Measurements from ENCODE around the gene AGBL2.
"Not testable (repeated sequence)": the region's sequence is repeated elsewhere in the genome, so short reads cannot be mapped to it uniquely, and the experiment has no call there.

The AGBL2 gene, protein sequence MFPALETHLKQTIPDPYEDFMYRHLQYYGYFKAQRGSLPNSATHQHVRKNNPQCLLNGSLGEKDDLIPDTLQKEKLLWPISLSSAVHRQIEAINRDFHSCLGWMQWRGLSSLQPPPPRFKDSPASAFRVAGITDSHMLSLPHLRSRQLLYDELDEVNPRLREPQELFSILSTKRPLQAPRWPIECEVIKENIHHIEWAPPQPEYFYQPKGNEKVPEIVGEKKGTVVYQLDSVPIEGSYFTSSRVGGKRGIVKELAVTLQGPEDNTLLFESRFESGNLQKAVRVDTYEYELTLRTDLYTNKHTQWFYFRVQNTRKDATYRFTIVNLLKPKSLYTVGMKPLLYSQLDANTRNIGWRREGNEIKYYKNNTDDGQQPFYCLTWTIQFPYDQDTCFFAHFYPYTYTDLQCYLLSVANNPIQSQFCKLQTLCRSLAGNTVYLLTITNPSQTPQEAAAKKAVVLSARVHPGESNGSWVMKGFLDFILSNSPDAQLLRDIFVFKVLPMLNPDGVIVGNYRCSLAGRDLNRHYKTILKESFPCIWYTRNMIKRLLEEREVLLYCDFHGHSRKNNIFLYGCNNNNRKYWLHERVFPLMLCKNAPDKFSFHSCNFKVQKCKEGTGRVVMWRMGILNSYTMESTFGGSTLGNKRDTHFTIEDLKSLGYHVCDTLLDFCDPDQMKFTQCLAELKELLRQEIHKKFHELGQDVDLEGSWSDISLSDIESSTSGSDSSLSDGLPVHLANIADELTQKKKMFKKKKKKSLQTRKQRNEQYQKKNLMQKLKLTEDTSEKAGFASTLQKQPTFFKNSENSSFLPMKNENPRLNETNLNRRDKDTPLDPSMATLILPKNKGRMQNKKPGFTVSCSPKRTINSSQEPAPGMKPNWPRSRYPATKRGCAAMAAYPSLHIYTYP

DNA sequence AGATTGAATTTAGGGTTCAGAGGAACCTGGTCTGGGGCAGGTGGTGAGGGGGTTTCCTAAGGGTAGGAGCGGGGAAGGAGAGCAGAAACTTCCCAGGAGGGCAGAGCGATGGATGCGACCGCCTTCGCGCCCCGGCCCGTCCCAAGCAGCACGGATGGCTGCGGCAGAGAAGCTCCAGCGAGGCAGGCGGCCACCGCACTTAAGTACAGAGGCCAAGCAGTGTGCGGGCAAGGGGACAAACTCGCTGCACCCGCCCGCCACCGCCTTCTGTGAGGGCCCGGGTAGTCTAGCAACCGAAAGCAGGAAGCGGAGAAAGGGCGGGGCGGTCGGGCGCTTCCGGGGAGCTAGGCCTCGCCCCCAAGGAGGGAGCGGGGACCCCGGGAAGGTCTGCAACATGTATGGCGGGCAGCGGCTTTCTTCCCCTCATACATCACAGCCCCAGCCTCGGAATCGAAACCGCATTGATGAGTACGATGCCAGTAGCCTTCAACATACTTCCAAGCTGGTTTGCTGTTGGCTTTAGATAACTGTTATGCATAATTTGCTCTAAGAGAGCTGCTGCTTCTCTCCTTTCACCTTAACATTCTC is at the start of gene AGBL2:
Gene AGBL2 (minus strand): TSS at position 288 of the 588 bp plus-strand sequence. CDS start 719 bp downstream, outside the sequence.
- DNase-seq = peak; percentile 87

DNA sequence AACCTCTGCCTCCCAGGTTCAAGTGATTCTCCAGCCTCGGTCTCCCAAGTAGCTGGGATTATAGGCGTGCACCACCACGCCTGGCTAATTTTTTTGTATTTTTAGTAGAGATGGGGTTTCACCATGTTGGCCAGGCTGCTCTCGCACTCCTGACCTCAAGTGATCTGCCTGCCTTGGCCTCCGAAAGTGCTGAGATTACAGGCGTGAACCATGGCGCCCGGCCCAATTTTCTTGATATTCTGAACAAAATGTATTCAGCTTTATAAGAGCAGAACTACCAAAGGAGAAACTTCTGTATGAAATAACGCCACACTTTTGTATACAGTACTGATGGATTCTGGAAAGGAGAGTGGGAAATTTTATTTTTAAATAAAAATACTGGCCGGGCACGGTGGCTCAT is 44.1 kb upstream of the AGBL2 start:
- DNase-seq = not testable (repeated sequence)

DNA sequence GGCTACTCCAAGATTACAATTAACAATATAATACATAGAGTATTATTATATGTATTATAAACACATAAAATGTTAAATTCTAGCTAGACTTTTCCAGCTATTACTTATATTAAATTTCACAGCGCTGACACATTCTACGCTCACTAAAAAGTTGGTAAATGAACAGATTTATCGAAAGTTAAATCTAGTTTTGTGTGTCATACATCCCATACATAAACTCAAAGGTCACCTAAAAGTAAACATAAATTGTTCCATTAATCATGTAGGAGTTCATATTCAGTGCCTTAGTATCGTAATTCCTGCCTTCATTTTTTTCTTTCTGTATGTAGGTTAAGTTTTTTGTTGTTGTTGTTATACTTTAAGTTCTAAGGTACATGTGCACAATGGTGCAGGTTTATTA is 41.0 kb upstream of the AGBL2 start:
- DNase-seq = no peak

DNA sequence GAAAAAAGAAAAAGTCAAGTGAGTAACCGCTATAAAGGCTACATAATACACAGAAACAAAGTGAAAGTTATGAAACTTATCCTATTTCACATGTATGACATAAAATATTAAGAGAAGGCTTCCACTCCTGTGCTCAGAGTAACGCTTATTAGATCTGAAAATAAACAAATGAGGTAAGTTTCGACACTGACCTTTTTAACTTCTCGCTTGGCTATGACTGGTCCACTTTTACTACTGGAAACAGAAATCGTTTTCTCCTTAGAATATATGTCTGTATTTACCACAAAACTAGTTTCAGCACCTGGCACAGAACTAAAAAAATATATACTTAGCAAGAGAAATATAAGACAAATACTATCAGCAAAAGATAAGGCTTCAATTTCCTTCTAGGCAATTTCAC is 35.6 kb upstream of the AGBL2 start:
- no peak for DNase-seq

DNA sequence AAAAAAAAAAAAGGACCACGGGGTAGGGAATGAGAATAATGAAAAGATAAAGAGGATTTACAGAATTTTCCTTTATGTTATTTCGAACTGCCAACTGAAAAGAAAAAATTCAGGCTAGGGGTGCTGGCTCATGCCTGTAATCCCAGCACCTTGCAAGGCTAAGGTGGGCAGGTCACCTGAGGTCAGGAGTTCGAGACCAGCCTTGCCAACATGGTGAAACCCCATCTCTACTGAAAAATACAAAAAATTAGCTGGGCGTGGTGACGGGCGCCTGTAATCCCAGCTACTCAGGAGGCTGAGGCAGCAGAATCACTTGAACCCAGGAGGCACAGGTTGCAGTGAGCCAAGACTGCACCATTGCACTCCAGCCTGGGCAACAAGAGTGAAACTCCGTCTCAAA is 27.3 kb upstream of the AGBL2 start:
- not testable (repeated sequence) for DNase-seq

DNA sequence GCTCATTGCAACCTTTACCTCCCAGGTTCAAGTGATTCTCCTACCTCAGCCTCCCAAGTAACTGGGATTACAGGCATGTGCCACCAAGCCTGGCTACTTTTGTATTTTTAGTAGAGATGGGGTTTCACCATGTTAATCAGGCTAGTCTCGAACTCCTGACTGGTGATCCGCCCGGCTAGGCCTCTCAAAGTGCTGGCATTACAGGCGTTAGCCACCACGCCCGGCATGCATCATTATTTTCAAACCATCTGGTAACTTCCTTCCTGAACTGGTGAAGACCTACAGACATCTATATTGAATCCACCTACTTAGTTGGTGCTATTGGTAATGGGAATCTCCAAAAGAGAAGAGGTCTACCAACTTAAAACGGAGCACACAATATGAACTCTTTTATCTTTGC is 22.6 kb upstream of the AGBL2 start:
- not testable (repeated sequence) for DNase-seq

DNA sequence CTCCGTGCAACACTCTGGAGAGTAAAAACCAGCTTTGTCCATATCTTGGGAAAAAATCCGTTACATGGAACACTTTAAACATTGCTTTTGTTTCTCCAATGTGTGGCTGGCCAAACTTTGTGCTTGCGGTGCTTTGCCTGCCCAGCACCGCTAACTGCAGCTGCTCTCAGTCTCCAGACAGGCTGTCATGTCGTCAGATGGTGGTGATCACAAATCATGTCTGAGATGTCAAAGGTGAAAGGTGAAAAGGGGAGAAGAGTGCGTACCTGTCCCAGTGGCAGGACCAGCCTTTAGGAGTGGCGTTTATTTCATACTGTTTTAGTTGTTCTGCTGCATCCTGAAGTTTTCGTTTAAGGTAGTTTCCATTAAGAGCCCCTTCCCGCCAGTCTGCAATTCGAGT is 17.1 kb upstream of the AGBL2 start:
- no peak for DNase-seq

DNA sequence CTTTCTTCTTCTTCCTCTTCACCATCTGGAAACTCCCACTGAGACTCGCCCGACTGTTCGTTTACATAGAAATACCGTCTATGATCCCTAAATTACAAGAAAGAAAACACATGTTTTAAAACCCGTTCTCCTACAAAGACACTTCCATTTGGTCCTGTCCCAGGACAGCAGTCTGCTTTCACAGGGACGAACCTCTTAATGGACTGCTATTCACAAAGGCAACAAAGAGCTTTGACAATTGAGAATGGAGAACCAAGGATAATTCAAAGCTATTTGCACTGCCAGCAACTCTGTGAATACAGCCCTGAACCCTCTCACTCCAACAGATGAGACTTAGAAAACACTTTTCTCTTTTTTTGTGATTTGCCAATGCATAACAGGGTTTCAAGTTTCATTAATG is 16.3 kb upstream of the AGBL2 start:
- DNase-seq = no peak

- DNase-seq = no peak
Observed at GRCh38 chr11:47726878-47727514, 11.8 kb upstream of the AGBL2 start.

DNA sequence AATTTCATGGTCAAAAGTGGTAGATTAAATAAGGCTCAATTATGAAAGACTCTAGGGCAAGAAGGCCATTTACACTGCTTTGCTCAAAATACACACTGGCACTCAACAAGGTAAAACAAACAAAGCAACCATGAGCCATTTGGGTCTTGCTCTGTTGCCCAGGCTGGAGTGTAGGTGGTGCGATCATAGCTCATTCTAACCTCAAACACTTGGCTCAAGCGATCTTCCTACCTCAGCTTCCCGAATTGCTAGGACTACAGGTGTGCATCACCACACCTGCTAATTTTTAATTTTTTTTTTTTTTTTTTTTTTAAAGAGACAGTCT is 10.9 kb upstream of the AGBL2 start:
- no peak for DNase-seq

DNA sequence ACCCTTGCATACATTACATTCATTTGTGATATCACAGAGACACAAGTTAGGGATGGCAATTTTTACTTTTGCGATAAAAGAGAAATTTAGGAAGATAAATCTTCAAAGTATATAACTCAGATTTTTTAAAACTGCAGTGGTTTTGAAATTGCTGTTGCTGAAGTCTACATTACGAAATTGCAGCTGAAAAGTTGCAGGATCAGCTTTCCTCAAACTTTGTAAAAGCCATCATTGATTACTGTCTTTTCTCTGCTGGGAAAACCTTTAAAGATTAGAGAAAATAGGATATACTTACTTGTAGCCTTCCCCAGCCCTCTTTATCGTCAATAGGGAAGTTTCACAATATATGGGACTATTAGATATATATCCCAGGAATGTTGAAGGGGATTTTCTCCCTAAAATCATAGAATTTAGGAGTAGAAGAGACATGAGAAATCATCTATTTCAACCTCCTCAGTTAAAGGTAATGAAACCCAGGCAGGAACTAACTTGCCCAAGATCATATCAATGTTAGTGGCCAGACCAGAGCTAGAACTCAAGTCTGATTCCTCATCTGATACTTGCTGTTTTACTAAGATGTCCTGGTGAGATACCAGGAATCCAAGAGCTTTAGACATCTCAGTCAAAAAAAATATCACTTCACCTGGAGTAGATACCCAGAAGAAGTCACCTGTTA is 10.4 kb upstream of the AGBL2 start:
- no peak for DNase-seq

DNA sequence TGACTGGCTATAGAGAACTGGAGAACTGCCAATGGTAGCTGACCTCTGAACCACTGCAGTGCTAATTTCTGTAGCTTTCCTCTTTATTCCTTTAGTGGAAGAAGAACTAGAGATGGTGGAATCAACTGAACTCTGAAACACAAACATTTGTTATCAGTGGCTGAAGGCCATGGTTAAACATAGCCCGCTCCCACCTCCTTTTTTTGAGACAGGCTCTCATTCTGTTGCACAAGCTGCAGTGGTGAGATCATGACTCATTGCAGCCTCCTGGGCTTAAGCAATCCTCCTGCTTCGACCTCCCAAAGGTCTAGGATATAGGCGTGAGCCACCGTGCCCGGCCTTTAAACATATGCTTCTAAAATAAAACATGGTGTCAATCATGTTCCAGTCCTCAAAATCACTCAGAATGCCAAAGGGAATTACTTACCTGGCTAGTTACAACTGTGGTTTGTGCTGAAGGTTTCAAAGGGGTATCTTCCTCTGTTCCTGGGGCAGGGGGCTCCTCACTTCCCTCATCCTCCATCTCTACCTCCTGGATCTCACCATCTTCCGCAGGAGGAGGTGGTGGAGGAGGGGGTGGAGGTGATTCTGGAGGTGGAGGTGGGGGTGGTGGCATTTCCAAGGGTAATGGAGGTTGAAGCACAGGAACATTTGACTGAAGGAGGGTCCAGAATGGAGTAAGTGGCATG is 9.0 kb upstream of the AGBL2 start:
- DNase-seq = no peak

GRCh38 chr11:47723041-47723440 is 7.9 kb upstream of the AGBL2 start:
- DNase-seq = no peak

DNA sequence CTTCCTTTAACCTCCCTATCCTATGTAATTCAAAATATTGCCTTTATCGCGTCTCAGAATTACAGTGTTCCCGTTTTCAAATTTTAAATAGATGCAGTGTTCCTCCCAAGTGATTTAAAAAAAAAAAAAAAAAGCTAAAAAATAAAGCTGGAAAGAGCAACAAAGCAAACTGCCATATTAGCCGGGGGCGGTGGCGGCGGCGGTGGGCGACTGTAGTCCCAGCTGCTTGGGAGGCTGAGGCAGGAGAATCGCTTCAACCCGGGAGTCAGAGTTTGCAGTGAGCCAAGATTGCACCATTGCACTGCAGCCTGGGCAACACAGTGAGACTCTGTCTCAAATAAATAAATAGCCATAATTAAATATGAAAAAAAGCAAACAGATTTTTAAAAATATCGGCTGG is 5.5 kb upstream of the AGBL2 start:
- DNase-seq = no peak

DNA sequence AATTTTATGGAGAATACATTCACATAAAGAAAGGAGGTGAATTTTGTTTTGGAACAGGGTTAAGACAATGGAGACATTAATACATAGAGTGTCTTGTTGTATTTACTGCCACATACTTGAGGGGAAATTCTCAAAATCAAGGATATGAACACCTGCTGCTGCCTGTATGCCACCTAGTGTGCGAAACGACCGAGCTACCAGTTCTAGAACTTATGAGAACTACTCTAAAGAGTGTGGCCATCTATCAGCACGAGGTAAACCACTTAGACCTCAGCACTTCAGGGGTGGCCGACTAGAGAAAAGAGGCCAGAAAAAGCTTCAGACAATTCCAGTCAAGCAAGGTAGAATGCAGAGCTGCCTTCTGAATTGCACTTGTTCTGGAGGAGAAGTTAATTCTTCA is 1.5 kb upstream of the AGBL2 start:
- DNase-seq = peak; percentile 14

GRCh38 chr11:47714554-47715081 is 551 bp downstream of the AGBL2 start:
- DNase-seq = peak; percentile 3

GRCh38 chr11:47711816-47712215 is 3.4 kb downstream of the AGBL2 start:
- no peak for DNase-seq

- no peak for DNase-seq
Observed at GRCh38 chr11:47711225-47711624, 3.9 kb downstream of the AGBL2 start.

GRCh38 chr11:47707275-47707786 is 7.8 kb downstream of the AGBL2 start:
- not testable (repeated sequence) for DNase-seq

GRCh38 chr11:47705721-47706120 is 9.4 kb downstream of the AGBL2 start:
- DNase-seq = no peak

- no peak for DNase-seq
Observed at GRCh38 chr11:47691979-47692378, 23.2 kb downstream of the AGBL2 start.

- no peak for DNase-seq
Observed at GRCh38 chr11:47689480-47689879, 25.7 kb downstream of the AGBL2 start.

All from activated CD4-positive, alpha-beta T cell treated with anti-CD3 and anti-CD28 coated beads, Interleukin-2, amount 50 U/mL, for 16 hours (primary cell).